Stimulated activated CD4-positive, alpha-beta T cell treated with anti-CD3 and anti-CD28 coated beads, Interleukin-1b, Interleukin-23, amount 100 ng/mL, for 1 hour (primary cell): Measurements from ENCODE around the gene MTRF1.

Source experiments
- DNase-seq, 2 donors: peaks; one replicate each; pipeline ENCODE4 v3.0.0-alpha.2; 2020; ENCODE audit warnings: low read depth in 2 of 2

MTRF1 gene

GRCh38 chr13:41224113-41225110, 39.0 kb downstream of the MTRF1 start:
- no peak for DNase-seq

DNA sequence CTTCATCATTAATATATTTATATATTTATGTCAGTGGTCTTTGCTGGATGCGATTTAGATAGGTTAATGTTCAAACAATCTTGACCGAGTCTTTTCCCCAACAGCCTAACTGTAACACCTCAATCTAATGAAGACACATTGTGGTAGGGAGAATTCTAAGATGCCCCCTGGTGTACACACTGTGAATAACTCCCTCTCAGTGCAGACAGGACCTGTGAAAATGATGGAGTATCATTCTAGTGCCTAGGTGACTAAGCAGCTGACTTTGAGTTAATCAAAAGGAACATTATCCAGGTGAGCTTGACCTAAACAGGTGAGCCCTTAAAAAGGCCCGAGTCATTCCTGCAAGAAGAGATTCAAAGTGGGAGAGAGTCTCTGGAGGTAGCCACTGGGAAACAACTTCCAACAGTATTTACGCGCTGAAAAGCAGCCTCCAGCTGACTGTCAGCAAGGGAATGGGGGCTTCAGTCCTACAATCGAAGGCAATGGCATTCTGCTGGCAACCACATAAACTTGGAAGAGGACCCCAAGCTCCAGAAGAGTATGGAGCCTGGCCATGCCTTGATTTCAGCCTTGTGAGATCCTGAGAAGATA, 41.0 kb downstream of the MTRF1 start:
- DNase-seq: peak in 1 of 2 donors; percentile 12

GRCh38 chr13:41220401-41220800, 43.0 kb downstream of the MTRF1 start:
- no peak for DNase-seq

DNA sequence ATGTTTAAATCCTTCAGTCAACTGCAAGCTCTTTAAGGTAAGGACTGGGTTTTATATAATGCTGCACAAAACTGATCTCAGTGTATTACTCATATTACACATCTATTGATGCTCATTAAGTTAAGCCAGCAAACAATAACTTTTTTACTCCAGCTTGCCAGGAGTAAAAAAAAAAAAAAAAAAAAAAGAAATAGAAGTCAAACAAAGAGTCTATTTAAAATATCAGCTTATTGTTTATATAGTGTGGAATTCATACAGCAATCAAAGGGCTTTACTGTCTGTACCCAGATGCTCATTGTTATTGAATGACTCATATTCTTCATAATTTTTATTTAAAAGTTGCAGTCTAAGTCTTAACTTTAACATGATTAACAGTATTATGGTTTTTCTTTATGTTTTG, 47.2 kb downstream of the MTRF1 start:
- no peak for DNase-seq

GRCh38 chr13:41213919-41214318, 49.5 kb downstream of the MTRF1 start:
- DNase-seq: no peak

DNA sequence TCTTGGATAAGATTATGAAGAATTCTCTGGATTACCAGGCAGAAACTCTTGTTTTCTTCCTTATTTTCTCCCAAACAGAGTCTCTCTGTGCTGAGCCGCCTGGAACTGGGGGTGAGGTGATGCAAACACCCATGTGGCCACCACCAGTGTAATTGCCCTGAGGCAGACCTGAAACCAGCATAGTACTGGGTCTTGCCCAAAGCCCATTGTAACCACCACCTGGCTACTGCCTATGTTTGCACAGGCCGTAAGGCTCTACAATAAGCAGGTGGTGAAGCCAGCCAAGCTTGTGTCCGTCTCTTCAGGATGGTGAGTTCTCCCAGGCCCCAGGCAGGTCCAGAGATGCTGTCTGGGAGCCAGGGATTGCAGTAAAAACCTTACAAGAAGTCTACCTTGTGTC, 50.1 kb downstream of the MTRF1 start:
- no peak for DNase-seq

GRCh38 chr13:41212881-41213280, 50.5 kb downstream of the MTRF1 start:
- DNase-seq: no peak

- DNase-seq: no peak
Observed at GRCh38 chr13:41211062-41211461, 52.3 kb downstream of the MTRF1 start.

DNA sequence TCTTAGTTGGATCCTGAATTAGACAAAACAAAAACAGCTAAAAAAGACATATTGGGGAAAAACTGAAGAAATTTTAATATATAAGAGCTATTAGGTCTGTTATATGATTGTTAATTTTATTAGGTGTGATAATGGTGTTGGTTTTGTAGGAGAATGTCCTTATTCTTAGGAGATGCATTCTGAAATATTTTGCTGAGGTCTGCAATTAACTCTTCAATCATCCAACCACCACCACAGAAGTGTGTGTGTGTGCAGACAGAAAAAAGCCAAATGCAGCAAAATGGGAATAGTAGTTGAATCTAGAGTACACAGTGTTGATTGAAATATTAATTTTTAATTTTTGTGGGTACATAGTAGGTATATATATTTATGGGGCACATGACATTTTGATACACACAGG, 56.9 kb downstream of the MTRF1 start:
- no peak for DNase-seq

DNA sequence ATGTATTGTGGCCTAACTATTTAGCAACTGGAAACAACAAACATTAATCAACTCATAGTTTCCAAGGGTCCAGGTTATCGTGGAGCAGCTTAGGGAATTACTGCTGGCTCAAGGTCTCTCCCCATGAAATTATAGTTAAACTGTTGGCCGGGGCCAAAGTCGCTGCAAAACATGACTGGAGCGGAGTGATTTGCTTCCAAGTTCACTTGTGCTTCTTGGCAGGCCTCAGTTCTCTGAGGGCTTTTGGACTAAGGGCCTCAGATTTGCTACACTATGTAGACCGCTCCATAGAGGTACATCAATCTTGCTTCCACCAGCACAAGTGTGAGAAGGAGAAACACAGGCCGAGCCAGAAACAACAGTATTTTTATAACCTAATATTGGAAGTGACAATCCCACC, 59.6 kb downstream of the MTRF1 start:
- DNase-seq: no peak

DNA sequence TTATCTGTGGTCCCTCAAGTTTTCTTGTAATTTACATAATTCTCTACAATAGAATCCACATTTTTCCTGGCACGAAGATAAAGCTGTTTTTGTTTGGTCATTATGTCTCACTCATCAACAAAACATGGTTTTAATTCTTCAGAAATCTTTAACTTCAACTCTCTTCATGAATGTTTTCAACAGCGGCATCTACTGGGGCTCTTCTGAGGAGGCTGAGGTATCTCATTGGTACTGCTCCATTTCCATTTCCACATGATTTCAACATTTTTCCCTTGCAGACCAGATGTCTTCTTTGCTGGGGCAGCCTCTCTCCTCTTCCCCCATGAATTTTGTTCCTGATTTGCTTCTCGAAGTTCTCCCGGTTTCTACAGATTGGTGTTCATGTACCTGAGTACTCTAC, 63.2 kb downstream of the MTRF1 start:
- no peak for DNase-seq

DNA sequence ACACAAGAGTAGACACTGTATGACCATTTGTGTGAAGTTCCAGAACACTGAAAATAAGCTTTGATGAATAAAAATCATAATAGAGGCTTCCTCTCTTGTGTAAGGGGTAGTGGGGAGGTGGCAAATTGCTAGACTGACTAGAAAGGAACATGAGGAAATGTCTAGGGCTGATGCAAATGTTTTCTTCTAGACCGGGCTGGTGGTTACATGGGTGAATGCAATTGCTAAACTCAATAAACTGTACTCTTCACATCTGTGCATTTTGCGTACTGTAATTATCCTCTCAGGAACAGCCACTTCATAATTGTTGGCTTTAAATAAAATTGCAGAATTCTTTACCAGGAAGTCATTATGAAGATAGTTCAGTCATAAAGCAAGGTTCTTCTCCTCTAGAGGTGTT, 63.9 kb downstream of the MTRF1 start:
- DNase-seq: no peak

DNA sequence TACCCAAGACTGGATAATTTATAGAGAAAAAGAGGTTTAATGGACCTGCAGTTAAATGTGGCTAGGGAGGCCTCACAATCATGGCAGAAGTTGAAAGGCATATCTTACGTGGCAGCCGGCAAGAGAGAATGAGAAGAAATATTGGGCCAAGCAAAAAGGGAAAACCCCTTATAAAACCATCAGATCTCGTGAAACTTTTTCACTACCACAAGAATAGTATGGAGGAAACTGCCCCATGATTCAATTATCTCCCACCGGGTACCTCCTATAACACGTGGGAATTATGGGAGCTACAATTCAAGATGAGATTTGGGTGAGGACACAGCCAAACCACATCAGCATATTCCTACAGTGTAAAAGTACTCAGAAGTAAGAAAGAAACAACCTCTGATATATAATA, 64.3 kb downstream of the MTRF1 start:
- DNase-seq: no peak

- no peak for DNase-seq
Observed at GRCh38 chr13:41196620-41197019, 66.8 kb downstream of the MTRF1 start.

DNA sequence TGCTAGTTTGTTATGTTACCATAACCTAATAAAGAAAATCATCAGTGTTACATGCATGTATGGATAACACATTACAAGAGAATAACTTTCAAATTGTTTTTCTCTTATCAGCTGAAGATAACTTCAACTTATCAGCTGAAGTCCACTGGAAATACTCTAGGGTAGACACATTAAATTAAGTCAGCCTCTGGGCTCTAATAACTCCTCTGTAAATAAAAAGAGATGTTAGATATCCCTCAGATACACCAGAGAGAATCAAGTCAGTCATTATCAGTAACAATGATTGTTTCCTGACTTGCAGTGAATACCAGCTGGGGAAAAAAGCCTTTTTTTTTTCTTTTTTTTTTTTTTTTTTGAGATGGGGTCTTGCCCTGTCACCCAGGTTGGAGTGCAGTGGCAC, 67.4 kb downstream of the MTRF1 start:
- no peak for DNase-seq

DNA sequence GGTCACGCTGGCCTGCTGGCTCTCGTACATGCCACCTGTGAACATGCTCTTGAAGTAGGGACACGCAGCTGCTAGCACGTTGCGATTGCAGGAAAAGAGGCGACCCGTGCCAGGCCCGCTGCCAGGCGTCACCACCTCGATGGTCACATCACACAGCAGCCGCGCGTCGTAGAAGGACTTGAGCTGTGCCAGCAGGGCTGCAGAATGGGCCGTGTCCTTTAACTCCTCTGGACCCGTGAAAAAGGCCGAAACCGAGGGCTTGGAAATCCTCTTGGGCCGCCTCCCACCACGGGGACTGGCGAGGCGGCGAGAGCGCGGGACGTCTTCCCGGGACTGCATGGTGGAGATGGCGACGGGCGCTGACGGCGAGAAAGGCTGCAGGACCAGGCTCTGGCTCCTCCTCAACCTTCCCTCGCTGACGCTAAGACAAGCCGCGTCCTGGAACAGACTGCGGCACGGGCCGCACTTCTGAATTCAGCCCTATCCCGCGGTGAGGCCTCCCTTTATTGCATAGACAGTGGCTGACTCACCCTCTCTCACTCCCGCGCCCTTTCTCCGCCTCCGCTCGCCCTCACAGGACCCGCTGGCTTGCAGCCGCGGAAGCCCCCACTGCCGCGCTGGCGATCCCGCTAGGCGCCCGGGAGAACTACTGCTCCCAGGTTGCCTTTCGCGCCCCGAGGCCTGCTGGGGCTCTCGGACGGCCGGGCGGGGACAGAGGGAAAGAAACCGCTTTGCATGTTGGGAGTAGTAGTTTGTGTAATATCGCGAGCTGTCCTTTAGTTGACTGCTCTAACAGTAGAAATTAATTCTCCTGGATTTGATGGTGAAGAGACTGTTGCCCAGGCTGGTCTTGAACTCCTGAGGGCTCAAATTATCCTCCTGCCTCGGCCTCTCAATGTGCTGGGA, 69.2 kb downstream of the MTRF1 start, which contains the start of gene KBTBD7:
Gene KBTBD7, minus strand, starts transcription at position 651 of the 906 bp plus-strand sequence. Its CDS starts 312 bp downstream, at position 339.
- peak; percentile 65 to 82 for DNase-seq

- no peak for DNase-seq
Observed at GRCh38 chr13:41193469-41193868, 69.9 kb downstream of the MTRF1 start.

DNA sequence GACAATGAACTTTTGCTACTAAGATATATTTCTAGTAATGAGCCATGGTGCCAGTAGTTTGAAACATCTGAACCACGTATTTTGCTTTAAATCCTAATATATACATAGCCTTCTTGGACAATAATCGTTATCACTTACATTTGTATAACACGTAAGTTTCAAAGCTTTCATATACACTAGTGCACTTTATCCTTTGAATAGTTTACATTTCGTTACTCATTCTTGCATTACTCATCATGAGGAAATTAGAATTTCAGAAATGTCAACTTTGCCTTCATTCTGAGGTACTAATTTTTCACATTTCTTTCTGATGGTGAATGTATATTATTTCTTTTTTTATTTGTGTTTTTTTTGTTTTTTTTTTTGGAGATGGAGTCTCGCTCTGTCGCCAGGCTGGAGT, 74.8 kb downstream of the MTRF1 start:
- DNase-seq: no peak

DNA sequence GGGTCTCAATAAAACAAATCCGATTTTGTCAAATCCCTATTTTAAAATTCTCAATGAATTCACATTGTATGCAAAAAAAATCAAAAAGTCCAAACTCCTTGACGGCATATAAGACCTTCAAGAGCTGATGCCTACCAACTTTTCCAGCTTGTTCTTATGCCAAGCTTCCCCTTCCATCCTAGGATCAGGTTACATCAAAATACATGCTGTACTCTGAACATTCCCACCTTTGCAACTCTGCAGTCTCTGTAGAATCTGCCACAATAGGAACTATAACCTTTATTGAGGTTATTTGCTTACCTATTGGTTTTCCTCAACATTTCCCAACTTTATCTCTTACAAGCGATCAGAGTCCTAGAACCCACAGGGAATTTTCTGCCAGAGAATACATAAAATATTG, 76.9 kb downstream of the MTRF1 start:
- DNase-seq: no peak

DNA sequence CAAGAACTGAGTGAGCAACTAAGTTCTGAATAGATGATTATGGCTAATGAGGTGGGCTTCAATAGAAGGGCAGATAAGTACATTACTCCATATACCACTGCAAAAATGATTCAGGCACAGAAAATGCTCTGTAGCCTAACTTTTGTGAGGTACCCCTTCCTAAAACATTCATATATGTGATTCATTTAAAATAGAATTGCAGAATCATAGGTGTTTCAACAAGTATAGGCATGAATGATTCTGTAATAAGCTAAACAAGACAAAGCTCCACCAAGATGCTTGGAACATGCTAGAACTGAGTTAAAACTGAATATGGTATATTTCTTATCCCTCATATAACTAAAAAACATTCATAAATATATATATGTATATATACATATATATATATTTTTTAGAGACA, 81.1 kb downstream of the MTRF1 start:
- DNase-seq: no peak

- no peak for DNase-seq
Observed at GRCh38 chr13:41179593-41180250, 83.7 kb downstream of the MTRF1 start.

- no peak for DNase-seq
Observed at GRCh38 chr13:41178040-41178439, 85.3 kb downstream of the MTRF1 start.
